Midbrain (tissue), 1 donor: Measurements from ENCODE around the gene SERINC4.

ENCODE experiments used
- DNase-seq: peaks from one replicate; lab custom pipeline; 2025; lab: John Stamatoyannopoulos, UW

The SERINC4 gene

GRCh38 chr15:43796566-43796965 is 3.5 kb downstream of the SERINC4 start:
- no peak for DNase-seq

GRCh38 chr15:43795997-43796396 is 4.0 kb downstream of the SERINC4 start:
- DNase-seq, result no peak

DNA sequence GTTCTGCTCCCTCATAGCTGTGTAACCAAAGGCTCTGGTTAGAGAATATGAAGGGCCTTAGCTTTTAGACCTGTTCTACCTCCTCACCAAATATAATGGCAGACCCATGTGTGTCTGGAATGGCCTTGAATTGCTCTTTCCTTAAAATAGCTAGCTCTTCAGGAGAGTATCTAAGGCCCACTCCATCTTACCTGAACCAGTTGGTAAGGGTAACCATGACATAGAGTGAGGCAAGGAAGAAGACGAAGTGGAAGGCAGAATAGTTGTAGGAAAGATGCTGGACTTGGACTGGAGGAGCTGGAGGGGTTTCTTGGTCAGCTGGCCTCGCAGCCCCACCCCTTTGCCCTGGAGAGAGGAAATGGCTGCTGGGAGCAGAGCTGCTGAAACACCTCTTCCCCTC is 4.8 kb downstream of the SERINC4 start:
- no peak for DNase-seq

DNA sequence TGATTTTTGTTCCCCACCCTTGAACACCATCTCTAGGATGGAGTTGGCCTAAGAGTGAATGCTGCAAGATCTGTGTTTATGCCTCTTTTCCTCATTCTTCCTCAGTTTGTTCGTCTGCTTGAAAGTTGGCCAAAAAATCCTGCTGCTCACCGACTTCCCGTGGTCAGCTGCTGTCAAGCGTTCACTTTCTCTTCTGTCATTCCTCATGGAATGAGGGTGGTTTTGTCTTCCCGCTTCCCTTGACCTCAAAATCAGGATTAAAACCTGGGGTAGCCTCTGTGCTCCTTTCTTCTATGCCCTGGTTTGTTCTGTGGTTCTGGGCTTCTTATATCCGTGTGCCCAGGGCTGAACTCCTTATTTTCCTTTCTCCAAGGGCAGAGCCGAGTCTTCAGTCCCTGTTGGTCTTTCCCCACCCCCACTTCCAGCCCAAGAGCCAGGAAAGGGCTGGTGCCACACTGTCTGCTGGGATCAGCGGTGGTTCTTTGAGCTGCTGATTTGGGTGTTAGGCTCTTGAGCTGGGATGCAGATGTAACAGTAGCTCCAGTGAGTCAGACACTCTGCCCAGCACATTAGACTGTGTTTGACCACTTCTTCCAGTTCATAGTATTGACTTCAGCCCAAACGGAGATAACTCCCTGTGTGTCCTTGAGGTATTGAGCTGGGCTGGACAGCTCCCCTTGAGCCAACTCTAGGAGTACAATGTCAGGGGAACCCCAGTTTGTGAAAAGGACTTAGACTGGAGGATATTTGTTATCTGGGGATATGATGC is 5.6 kb downstream of the SERINC4 start:
- DNase-seq, result no peak

- DNase-seq, result no peak
Observed at GRCh38 chr15:43793647-43794046, 6.4 kb downstream of the SERINC4 start.

GRCh38 chr15:43792761-43793476 is 7.1 kb downstream of the SERINC4 start:
- DNase-seq, result no peak

DNA sequence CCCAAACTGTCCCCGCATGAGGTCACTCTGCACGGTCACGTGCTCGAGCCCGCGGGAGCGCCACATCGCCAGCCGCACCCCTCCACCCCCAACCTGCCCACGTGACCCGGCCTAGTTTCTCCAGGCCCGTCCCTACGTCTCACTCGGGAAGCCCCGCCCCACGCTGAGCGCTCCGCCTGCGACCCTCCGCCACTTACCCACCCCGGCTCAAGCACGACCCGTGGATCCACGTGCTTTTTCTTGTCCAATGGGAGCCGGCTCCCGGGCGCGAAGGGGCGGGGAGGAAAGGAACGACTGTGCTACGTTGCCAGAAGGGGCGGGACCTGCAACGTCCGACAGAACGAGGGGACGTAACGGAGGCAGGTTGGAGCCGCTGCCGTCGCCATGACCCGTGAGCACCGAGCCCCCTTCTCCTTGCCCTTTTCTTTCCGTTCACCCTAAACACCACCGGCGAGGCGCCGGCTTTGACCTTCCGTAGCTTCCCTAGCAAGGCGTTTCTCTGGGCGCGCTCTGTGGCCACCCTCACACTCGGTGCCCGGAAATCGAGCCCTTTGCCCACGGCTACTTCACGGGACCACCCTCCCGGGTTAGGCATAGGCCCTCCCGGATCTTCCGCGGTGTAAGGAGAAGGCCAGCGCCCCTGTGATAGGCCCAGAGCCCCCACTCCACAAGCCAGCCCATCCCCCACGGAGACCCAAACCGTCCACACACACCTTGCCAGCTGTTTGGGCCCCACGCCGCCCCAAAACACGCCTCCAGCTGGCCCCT is 7.8 kb downstream of the SERINC4 start, which contains the start of gene SERF2:
Gene SERF2 (plus strand): TSS at position 328 of the 768 bp plus-strand sequence. CDS start 57 bp downstream, at position 385.
- peak; percentile 100 for DNase-seq

DNA sequence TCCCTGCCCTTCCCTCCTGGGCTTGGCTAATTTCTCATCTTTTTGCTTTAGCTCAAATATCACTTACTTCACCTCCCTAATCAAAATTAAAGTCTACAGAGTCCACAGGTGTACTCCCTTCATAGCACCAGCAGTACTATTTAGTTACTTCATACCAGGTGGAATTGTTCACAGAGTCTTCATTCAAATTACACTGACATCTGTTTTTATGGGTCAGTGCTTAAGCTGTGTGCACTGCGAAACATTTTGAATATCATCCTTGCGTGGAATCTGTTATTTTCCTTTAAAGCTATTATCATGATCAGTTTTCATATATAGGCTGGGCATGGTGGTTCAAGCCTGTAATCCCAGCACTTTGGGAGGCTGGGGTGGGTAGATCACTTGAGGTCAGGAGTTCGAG is 10.6 kb downstream of the SERINC4 start:
- no peak for DNase-seq

DNA sequence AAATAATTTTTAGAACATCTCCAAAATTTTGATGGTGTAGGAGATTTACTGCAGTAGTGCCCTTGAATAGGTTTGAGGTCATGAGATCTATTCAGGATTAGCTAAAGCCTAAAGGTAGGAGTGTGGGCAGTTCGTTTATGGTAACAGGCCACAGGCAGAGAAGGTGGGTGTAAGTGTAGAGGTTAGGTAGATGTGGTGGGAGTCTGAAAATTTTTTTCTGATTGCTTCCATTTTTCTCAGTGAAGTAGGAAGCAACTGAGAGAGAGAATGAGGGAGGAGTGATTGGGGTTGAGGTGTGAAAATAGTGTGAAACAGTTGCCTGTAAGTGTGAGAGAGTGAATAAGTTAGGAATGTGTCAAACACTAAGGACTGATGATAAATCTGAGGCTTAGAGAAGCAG is 21.0 kb downstream of the SERINC4 start:
- no peak for DNase-seq

GRCh38 chr15:43777267-43777914 is 22.6 kb downstream of the SERINC4 start:
- DNase-seq, result peak; percentile 72

- peak; percentile 72 for DNase-seq
Observed at GRCh38 chr15:43776718-43777266, 23.2 kb downstream of the SERINC4 start, which contains the start of gene ELL3. Gene ELL3, minus strand, starts transcription at chr15:43776966. Its CDS starts 65 bp downstream, at chr15:43776901.

- DNase-seq, result no peak
Observed at GRCh38 chr15:43776101-43776717, 23.8 kb downstream of the SERINC4 start.

DNA sequence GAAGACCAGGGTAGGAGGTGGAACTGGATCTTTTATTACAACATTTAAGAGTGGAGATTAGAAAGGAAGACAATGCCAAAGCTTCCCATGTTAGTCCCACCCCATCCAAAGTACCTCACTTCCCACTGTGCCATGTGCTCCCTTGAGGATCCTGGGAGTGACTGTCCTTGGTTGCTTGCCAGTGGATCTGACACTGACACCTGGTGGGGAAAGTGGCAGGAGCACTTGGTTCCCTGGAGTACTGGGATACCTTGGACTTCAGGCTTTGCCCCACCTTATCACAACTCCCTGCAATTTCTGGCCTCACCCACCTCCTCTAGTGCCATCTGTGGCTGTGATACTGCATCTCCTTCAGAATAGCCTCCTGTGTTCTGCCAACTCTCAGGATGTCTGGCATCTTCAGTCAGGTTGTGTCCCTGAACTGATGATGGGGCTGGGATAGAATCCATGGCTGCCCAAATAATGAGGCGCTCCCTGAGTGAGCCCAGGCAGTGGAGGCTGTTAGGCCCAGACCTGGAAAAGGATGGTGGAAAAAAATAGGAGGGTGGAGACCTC is 24.5 kb downstream of the SERINC4 start:
- no peak for DNase-seq

DNA sequence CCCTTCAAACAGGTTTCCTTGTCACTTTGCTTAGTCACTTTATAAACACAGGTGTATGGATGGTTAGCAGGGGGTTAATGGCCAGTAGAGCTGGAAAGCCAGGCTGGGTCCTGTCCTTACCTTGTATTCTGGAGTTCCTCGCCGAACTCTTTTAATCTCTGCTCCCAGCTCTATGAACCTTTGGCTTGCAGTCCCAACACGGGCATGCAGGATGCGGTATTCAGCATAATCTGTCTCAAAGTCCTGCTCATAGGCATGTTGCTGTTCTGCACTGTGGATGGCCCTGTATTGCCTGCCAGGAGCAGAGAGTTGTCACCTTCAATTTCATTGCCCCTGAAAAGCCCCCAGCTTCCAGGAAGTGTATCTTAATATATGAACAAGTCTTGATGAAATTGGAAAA is 26.0 kb downstream of the SERINC4 start:
- no peak for DNase-seq

- no peak for DNase-seq
Observed at GRCh38 chr15:43772624-43773023, 27.4 kb downstream of the SERINC4 start.

- no peak for DNase-seq
Observed at GRCh38 chr15:43771816-43772215, 28.2 kb downstream of the SERINC4 start.

- peak; percentile 27 for DNase-seq
Observed at GRCh38 chr15:43769584-43770228, 30.3 kb downstream of the SERINC4 start.

GRCh38 chr15:43763819-43764446 is 36.1 kb downstream of the SERINC4 start:
- DNase-seq, result no peak

- no peak for DNase-seq
Observed at GRCh38 chr15:43762824-43763223, 37.2 kb downstream of the SERINC4 start.

DNA sequence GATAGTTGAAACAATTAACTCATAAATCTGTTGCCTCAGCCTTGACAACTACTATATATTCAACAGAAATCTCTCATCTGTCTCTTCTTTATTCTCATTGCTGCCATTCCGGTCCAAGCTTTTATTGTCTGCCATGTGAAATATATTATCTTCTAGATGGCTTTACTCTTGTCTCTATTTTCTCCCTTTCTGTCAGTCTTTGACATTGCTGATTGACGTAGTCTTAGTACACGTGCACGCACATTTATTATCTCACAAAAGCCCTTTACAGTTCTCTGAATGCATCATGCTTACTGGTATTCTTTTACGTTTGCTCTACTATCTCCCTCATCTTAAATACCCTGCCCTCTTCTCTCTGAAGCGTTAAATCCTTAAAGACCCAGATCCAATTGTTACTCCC is 48.1 kb downstream of the SERINC4 start:
- no peak for DNase-seq
